SK-N-DZ (cell line): ENCODE measurements around the gene BST2. TPM values are rescaled to one million over a fixed set of nuclear protein-coding genes. Genes with fewer than 3 reads are reported as not detected.

Experiments
- DNase-seq: peaks from one replicate; pipeline ENCODE4 v3.0.0-alpha.2; 2015; ENCODE audit warnings: low spot score
- polyA plus RNA-seq, 2 experiments: library from polyadenylated mRNA; depleted of rRNA; stranded (reverse); fragments of >200 nt; gene quantifications; 2 replicates each; pipeline ENCODE4 v1.2.3, GENCODE V29; 2014

The BST2 gene
- 28.7 and 30.0 TPM in 2 replicates for polyA plus RNA-seq (2014; cell fraction: cytosol; rRNA removed)
- polyA plus RNA-seq (2014; cell fraction: nucleus; rRNA removed): 16.6 and 18.5 TPM in 2 replicates

- DNase-seq: peak; percentile 63
These were observed at the start of gene BST2 for GRCh38 chr19:17405250-17406045. BST2 (minus strand) TSS chr19:17405630; CDS start chr19:17405575, 55 bp downstream.

- DNase-seq: no peak
These were observed 49.2 kb upstream of the BST2 start for GRCh38 chr19:17454576-17455071.

- DNase-seq: no peak
These were observed 46.4 kb upstream of the BST2 start for GRCh38 chr19:17451820-17452219.

- no peak for DNase-seq
These were observed 45.0 kb upstream of the BST2 start for GRCh38 chr19:17450264-17451075.

- DNase-seq: no peak
These were observed 42.9 kb upstream of the BST2 start, which contains the start of gene TMEM221 for GRCh38 chr19:17448131-17448967. TMEM221 (minus strand) TSS chr19:17448668; CDS start chr19:17448462, 206 bp downstream.

- DNase-seq: no peak
These were observed 42.3 kb upstream of the BST2 start for GRCh38 chr19:17447704-17448130.

GRCh38 chr19:17445526-17446165 is 40.2 kb upstream of the BST2 start:
- DNase-seq: no peak

GRCh38 chr19:17441241-17442021 is 36.0 kb upstream of the BST2 start:
- DNase-seq: no peak

- DNase-seq: no peak
These were observed 31.4 kb upstream of the BST2 start for GRCh38 chr19:17436874-17437267.

- DNase-seq: no peak
These were observed 30.9 kb upstream of the BST2 start for GRCh38 chr19:17436094-17436873.

GRCh38 chr19:17435218-17435617 is 29.8 kb upstream of the BST2 start:
- DNase-seq: no peak

GRCh38 chr19:17431417-17431816 is 26.0 kb upstream of the BST2 start:
- DNase-seq: no peak

GRCh38 chr19:17429641-17430113 is 24.2 kb upstream of the BST2 start:
- DNase-seq: no peak

GRCh38 chr19:17424743-17425365 is 19.4 kb upstream of the BST2 start:
- peak; percentile 70 for DNase-seq

- DNase-seq: no peak
These were observed 18.2 kb upstream of the BST2 start for GRCh38 chr19:17423429-17424208.

GRCh38 chr19:17421942-17422341 is 16.5 kb upstream of the BST2 start:
- no peak for DNase-seq

GRCh38 chr19:17420475-17420924 is 15.1 kb upstream of the BST2 start:
- peak; percentile 46 for DNase-seq
